ENCODE results near the gene C20orf144.

The C20orf144 gene

GRCh38 chr20:33650111-33650752 lies 11.9 kb upstream of the C20orf144 start:
- DNase-seq: no peak

- DNase-seq: no peak
These were observed 11.2 kb upstream of the C20orf144 start for GRCh38 chr20:33650753-33651561.

- DNase-seq: no peak
These were observed 10.5 kb upstream of the C20orf144 start for GRCh38 chr20:33651562-33652048.

- DNase-seq: peak; percentile 64
These were observed 8.8 kb upstream of the C20orf144 start for GRCh38 chr20:33653218-33653899.

- peak; percentile 95 for DNase-seq
These were observed 8.1 kb upstream of the C20orf144 start for GRCh38 chr20:33653900-33654596.

GRCh38 chr20:33654680-33655161 lies 7.4 kb upstream of the C20orf144 start:
- DNase-seq: no peak

- no peak for DNase-seq
These were observed 7.0 kb upstream of the C20orf144 start for GRCh38 chr20:33655164-33655563.

GRCh38 chr20:33656010-33656782 lies 5.9 kb upstream of the C20orf144 start:
- DNase-seq: no peak

- DNase-seq: peak; percentile 73
These were observed 5.1 kb upstream of the C20orf144 start for GRCh38 chr20:33656783-33657703.

GRCh38 chr20:33657704-33658095 lies 4.4 kb upstream of the C20orf144 start:
- DNase-seq: no peak

- no peak for DNase-seq
These were observed 3.6 kb upstream of the C20orf144 start for GRCh38 chr20:33658510-33658909.

GRCh38 chr20:33658929-33659328 lies 3.2 kb upstream of the C20orf144 start:
- DNase-seq: no peak

GRCh38 chr20:33659341-33660034 lies 2.6 kb upstream of the C20orf144 start:
- DNase-seq: no peak

- no peak for DNase-seq
These were observed 2.0 kb upstream of the C20orf144 start for GRCh38 chr20:33660035-33660684.

- DNase-seq: no peak
These were observed 1.5 kb upstream of the C20orf144 start for GRCh38 chr20:33660685-33661058.

- DNase-seq: peak; percentile 84
These were observed 1.3 kb downstream of the C20orf144 start for GRCh38 chr20:33663161-33664084.

- no peak for DNase-seq
These were observed 2.1 kb downstream of the C20orf144 start for GRCh38 chr20:33664085-33664761.

- no peak for DNase-seq
These were observed 2.6 kb downstream of the C20orf144 start for GRCh38 chr20:33664762-33665144.
